ENCODE data around the gene PRR27. TPM values are rescaled to one million over a fixed set of nuclear protein-coding genes. Genes with fewer than 3 reads are reported as not detected.

PRR27 gene
- not detected for total RNA-seq

DNA sequence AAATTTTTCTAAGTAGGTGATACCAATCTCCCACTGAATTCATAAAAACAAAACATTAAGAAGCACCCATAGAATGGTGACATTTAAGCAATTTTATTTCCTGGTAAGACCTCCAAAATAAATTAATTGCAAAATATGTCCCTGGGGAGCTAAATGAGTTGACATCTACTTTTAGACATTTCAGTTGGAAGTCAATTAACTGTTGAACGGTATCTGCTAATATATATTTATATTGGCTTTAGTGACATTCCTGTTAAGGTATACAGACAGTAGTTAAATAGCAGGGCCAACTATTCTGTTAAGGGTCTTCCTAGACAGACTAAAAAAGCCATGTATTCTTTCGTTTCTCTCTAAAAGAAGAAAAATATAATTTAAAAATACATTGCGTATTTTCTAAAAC lies at the start of gene PRR27:
Gene PRR27, plus strand, starts transcription at position 301 of the 400 bp plus-strand sequence. CDS start 139 bp downstream, outside the sequence.
- no peak for DNase-seq (ENCODE audit: low spot score)

DNA sequence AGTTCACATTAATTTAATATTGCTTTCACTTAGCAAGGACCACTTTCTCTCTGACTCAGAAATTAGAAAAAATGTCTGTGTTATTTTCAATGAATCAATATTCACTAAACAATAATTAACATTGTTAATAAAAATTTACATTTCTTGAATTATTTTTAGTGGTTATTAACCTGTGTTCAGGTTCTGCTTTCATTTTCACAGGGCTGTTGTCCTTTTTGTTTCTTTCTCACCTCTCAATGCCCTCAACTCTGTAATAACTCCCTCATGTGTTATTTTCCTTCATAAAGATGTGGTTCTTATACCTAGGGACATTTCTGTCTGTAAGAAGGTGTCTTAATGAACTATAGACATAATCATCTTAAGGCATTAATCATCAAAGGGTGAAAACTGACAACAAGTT lies 43.1 kb upstream of the PRR27 start:
- no peak for DNase-seq (ENCODE audit: low spot score)

DNA sequence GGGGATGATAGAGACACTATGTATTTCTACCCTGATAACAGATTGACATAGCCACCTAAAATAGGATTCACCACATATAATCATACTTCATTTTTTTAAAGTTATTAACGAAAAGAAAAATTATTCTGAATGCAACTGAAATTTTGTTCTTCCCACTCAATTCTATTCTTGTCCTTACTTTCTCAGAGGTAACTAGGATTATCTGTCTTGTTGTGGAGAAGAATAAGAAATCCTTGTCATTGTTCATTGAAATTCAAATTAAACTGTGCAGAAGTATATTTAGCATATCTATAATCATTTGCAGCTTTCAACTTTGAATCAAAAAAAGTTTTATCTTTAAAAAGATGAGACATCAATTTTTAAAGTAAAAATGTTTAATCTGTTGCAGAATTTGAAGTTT lies 40.4 kb upstream of the PRR27 start:
- no peak for DNase-seq (ENCODE audit: low spot score)

DNA sequence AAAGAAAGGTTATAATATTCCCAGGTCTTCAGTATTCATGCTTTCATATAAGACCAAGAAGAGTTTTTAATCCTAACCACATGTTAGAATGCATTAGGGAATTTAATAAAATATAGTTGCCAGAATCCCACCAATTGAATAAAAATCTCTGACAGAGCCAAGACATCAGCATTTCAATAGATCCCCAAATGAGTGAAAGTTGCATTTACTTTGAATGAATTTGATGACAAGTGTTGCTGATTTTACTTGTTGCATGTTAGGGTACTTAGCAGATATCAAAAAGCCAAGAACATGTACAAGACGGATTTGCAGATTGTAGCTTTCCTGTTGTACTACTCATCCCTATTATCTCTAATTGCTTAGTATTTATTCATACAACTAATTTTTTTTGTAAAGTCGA lies 39.9 kb upstream of the PRR27 start:
- DNase-seq (ENCODE audit: low spot score), result no peak

DNA sequence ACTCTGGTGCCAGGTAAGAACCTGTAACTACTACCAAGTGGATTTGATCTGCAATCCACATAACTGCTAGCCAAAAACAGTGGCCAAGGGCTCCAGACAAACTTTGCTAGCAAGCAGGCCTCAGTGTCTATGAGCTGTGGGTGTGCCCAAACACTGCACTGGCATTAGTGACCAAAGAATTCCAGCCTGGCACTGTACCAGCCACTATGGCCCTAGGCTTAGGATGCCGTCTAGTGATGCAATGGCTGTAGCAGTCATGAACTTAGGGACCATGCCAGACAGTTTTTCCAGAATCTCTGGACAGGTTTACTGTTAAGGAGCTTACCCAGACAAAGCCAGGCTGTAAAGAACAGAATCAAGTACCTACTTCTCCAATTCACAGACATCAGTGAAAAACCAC lies 33.7 kb upstream of the PRR27 start:
- DNase-seq (ENCODE audit: low spot score), result no peak

DNA sequence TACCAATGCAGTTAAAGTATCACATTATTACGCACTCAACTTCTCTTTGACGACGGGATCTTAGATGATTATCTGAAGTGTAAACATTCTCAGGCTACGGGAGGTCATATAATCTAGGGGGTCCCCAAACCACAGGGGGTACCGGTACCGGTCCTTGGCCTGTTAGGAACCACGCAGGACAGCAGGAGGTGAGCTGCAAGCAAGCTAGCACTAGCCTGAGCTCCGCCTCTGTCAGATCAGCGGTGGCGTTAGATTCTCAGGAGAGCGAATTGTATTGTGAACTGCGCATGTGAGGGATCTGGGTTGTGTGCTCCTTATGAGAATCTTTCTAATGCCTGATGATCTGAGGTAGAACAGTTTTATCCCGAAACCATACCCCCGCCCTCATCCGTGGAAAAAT lies 20.6 kb upstream of the PRR27 start:
- no peak for DNase-seq (ENCODE audit: low spot score)

DNA sequence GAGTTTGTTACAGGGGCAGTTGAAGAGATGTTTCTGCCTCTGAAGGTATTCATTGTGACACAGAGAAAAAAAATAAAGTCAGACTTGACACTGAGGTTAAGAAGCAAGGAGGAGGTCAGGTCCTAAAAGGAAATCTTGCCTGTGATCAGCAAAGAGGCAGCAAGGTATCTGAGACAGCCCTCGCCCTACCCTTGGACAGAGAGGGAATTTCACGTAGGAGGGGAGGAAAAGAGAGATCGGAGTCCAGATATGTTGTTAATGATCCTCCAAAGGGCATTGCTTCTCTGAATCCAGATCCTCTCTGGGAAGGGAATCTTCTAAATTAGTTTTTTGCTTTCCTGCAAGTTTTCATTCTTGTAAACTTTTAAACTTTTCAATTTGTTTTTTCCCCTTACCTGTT lies 15.3 kb upstream of the PRR27 start:
- no peak for DNase-seq (ENCODE audit: low spot score)

DNA sequence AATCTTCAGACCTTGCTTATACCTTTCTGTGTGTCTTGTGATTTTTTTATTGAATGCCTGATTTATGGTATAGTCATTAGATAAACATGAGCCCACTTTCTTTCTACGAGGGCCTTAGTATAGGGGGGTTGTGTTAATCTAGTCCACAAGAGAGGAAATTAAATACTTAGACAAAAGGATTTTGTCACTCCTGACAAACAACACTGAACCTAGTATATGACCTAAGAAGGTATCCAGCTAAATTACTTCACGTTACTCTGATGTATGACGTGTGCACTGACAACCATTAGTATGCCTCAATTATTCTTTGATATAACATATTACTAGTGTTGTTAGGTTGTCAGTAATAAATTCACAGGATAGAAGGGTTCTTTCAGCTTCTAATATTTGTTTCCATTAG lies 2.8 kb upstream of the PRR27 start:
- DNase-seq (ENCODE audit: low spot score), result no peak

DNA sequence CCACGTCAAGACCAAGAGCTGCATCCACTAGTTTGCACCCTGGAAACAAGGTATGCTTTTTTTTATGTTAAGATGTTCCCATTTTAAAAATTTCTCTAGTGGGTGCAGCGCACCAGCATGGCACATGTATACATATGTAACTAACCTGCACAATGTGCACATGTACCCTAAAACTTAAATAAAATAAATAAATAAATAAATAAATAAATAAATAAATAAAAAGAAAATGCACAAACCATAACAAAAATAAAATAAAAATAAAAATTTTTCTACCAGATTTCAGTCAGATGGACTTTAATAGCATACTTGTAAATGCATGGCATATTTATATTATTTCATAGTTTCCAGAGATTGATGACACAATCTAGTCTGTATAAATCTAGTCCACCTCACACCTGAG lies 1.9 kb upstream of the PRR27 start:
- DNase-seq (ENCODE audit: low spot score), result no peak

DNA sequence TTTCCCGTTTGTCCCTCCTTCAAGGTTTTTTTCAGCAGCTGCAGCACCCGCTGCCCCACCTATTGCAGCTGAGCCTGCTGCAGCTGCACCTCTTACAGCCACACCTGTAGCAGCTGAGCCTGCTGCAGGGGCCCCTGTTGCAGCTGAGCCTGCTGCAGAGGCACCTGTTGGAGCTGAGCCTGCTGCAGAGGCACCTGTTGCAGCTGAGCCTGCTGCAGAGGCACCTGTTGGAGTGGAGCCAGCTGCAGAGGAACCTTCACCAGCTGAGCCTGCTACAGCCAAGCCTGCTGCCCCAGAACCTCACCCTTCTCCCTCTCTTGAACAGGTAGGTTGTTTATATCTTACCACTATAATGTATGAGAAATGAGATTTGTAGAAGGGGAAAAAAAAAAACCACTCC lies 4.5 kb downstream of the PRR27 start:
- peak; percentile 14 for DNase-seq (ENCODE audit: low spot score)

DNA sequence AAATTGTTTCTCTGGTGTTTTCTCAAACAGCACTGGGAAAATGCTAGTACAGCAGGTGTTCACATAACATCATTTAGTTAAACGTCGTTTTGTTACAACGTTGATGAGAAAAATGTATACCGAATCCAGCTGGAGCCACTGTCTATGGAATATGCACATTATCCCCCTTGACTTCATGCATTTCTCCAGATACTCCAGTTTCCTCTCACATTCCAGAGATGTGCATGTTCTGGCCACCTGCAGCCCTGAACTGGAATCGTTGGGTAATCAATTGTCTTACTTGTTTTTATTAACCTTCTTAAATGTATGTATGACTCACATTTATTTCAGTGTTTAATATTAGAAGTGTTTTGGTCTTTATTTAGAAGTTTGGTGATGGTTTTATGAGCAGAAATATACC lies 23.1 kb downstream of the PRR27 start:
- DNase-seq (ENCODE audit: low spot score), result no peak

DNA sequence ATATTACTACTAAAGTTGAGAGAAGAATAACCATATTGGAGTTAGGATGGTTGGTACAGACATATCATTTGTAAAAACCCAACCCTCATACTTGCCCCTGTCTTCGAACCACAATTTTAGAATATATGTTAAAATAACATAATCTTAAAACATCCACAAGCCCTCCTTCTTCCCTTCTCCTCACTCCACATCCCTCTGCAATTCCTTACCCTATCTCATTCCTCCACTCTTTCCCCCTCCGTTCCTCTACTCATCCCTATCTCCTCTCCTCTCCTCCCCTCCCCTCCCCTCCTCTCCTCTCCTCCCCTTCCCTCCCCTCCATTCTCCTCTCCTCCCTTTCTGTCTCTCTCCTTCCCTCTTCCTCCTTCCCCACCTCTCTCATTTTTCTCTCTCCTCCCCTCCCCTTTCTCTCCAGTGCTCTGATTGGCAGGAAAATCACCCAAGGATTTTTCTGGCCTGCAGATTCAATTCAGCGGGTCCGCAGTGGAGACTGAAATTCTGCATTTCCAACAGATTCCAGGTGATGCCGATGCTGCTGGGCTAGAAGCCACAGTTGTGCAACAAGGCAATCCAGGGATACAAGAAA lies 24.1 kb downstream of the PRR27 start:
- no peak for DNase-seq (ENCODE audit: low spot score)

DNA sequence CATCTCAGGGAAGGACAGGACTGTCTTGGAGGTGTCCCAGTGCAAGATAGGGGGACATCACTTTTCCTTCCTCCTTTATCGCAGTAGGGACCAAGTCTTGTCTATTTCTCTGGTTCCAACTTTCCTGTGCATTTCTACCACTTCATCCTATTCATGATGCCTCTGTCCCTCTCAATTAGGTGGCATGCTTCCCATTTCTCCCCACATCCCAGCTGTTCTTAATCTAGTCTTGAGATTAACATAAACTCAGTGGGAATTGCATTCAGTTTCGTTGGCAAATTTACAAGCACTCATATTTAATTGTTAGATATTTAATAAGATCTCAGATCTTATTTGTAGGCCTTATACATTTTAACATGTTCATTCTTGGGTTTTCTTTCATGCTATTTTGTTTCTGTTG lies 25.8 kb downstream of the PRR27 start:
- DNase-seq (ENCODE audit: low spot score), result no peak

DNA sequence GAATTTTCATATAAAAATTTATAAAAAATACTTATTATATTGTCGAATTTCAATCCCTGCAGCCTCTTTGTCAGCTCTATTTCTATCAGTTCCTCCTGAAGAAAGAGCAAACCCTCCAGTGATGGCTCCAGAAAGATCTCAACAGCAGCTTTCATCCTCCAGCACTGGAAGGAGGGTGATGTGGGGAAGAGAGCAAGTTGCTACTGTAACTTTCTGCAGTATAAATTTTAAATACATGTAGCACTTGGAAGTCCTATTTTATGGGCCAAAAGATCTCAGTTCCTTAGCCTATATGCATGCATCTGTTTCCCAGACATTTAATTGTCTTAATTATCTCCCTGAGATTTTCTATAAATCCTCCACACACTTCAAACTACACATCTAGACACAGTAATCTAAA lies 27.8 kb downstream of the PRR27 start:
- DNase-seq (ENCODE audit: low spot score), result no peak

DNA sequence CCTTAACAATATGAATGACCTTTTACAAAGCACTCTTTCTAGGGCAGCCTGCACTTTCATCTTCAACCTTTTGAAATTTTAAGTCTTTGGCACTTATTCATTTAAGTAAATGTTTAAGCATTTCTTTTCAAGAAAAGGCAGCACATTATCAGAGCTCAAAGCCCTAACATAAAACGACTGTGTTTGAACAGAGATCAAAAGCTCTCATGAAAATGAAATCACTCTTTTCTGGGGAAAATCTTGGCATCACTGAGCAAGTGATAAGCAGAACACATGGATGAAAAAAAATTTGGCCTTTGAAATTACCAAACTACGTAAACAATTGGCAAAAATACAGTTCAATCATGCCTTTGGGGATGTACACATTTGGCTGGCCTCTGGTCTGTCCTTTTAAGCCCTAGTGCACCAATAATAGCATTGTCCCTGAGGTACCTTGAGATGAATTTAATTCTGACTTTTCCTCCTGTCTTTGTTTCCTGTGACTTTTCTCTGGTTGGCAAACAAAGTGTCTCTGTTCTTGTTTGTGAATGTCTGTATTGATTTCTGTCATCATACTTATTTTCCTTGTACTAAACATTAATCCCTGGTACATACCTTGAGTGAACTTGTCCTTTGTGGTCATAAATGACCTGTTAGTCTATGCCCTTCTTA lies 28.6 kb downstream of the PRR27 start:
- DNase-seq (ENCODE audit: low spot score), result peak; percentile 10

DNA sequence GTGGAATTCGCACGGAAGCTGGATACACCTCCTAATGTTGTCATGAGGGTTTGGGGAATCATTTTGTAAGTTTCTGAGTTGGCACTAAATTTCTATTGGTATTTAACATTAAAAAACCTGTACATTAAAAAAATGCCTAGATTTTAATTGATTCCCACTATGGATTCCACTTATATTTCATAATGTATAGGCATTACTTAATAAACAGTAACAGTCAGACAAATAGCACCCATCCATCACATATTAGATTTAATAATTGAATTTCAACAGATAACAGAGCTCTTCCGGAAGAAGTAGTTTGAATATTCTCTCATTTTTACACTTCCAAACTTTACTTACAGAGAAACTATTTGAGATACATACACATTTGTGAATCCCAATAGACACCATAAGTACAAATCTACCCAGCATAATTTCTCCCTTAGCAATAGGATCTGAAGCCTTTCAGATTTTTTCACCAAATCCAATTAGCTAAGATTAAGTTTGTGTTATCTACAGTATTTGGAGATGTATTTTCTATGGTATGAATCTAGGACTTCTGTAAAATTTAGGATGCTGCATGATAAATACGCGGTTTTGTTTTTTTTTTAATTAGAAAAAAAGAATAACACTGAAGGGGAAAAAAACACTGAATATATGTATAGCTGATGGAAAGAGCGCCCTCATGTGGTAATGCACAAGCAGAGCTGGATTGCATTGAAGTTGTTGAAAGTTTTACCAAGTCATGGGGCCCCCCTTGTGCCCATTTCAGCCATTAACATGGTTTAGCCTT lies 29.3 kb downstream of the PRR27 start:
- DNase-seq (ENCODE audit: low spot score), result no peak

DNA sequence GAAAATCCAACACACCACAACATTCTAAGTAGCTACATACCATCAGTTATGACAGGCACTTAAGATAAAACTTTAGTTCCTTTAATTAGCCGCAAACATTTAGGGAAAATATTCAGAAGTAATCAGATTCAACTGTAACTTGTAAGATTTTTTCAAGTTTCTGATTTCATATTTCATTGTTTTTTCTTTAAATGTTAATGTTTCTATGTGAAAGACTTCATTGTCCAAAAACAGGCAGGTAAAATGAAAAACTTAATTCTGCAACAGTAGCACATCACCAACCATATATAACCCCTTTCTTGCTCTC lies 29.9 kb downstream of the PRR27 start:
- DNase-seq (ENCODE audit: low spot score), result no peak

DNA sequence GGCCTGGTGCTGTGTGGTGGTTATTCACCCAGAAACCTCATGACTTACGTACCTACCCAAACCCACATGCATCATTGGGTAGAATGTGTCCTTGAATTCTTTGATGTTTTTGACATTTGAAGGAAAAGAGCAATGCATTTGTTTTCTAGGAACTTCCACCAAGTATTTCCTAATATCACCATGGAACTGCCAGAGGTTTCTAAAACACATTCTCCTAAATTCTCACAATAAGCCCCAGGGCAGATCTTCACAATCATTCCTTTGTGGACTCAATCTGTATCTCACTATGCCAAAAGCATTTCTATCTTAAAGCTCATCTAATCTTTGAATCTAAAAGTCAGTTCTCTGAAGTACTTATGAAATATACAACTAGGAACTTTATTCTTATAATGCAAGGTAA lies 33.2 kb downstream of the PRR27 start:
- DNase-seq (ENCODE audit: low spot score), result no peak

DNA sequence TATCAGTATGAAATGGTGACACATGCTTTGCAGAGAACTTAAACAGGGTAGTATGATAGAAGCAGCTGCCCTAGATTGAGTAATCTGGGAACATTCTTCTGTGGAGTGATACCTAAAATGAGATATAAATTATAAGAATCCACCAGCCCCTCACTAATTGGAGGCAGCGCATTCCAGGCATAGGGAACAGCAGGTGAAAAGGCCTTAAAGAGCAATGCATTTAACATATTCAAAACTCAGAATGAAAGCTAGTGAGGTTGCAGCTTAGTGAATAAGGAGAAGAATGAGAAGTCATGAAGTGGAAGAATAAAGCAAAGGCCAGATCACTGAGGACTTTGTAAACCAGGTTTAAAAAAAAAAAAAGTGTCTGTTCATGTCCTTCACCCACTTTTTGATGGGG lies 36.5 kb downstream of the PRR27 start:
- DNase-seq (ENCODE audit: low spot score), result no peak

DNA sequence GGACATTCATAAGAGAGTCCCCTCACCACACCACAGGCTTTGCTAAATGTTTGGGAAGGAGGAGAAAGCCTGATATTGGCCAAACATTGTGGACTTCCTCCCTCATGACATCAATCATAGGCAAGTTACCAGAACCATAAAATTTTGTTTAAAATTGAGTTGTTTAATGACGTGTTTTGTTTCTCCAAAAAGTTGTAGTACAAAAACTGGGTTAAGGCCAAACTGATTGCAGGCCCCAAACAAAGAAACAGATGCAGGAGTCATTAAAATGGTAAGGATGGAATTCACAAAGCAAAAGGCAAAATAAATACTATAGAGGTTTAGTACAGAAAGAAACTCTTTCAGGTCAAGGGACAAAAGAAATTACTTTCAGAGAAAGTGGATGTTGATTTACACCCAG lies 37.6 kb downstream of the PRR27 start:
- DNase-seq (ENCODE audit: low spot score), result no peak

DNA sequence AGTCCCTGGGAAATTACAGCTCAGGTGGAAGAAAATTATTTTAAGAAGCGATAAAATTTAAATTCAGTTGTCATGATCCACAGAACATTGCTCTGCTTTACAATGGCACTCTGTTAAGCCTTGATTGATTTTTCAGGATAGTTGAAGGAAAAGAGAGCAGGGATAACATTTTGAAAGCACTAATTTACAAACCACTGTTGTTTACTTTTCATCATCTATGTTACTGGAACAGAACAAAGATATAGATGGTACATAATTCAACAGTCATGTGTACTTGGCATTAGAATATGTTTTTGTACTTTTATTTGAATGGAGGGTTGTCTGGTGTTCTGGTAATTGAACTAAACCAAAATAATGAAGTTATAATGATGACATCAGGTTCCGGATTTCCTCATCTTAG lies 38.9 kb downstream of the PRR27 start:
- DNase-seq (ENCODE audit: low spot score), result no peak

DNA sequence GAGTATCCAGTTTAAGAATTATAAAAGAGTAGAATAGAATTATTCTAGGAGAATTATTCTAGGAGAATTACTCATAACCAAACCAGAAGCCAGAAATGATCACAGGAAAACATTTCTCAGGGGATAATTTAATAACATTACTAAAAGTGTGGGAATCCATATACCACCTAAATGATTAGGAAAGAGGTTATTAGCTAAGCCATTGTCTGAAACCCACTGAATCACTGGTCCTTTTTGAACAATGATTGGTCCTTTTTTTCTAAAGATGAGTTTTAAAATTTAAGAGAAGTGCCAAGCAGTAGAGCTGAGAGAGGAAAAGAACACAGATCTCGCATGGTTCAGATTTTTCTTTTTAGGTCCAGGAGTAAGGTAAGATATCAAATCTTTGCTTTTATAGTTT lies 41.4 kb downstream of the PRR27 start, which contains the start of gene ODAM:
Gene ODAM, plus strand, starts transcription at position 301 of the 400 bp plus-strand sequence. CDS start 819 bp downstream, outside the sequence.
- DNase-seq (ENCODE audit: low spot score), result no peak

DNA sequence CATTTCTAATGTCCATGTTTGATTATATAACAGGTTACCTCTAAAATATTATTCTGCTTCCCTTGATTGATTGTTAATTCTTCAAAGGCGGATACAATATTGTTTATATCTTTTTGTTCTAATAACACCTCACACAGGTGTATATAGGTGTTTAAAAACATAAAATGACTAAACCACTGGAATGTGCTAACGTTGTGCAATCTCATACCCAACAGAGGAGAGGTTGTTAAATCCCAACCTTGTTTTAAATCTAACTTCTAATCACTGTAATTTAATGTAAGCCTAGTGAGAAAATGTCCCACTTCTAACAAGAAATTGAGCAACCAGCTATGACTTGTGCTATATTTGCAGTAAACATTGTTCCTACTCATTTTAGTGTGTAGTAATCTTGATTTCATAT lies 42.8 kb downstream of the PRR27 start:
- DNase-seq (ENCODE audit: low spot score), result no peak

Data from mucosa of gallbladder (tissue), 1 donor.